Activated CD4-positive, alpha-beta T cell treated with anti-CD3 and anti-CD28 coated beads for 4 hours (primary cell): ENCODE measurements around the gene ZNF804A.

Experiments
- DNase-seq, 2 donors: peaks; one replicate each; pipeline ENCODE4 v3.0.0-alpha.2; 2020

ZNF804A gene

DNA sequence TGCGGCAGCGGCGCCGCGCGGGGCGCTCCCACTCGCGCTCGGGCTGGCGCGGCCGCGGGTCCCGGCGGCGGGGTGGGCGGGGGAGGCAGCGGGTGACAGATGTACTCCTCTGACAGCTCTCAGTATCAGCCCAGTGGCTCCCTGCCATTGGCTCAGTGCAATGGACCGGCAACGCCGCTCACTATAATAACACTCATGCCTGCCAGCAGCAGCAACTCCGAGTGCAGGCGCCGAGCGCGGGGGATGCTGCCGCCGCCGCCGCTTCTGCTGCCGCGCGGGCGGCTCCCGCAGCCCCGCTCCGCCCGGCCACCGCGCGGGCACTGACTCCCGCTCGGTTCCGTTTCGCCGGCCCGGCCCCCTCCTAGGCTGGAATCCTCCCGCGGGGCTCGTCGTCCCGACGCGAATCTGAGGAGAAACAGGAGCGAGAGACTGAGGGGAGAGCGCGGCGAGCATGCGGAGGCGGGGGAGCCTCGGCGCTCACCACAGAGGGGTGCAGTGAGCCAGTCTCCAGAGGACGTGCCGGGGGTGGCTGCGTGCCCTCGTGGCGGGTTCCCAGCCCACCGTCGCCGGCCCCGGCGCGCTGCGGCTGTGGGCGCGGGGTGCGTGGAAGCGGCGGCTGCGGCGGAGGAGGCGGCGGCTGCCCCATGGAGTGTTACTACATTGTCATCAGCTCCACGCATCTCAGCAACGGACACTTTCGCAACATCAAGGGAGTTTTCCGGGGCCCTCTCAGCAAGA lies at the start of gene ZNF804A:
Gene ZNF804A, plus strand, starts transcription at position 214 of the 738 bp plus-strand sequence. Its CDS starts 431 bp downstream, at position 645.
- no peak for DNase-seq

GRCh38 chr2:184549153-184549552 lies 49.2 kb upstream of the ZNF804A start:
- DNase-seq = no peak

- no peak for DNase-seq
These were observed 46.7 kb upstream of the ZNF804A start for GRCh38 chr2:184551626-184552025.

DNA sequence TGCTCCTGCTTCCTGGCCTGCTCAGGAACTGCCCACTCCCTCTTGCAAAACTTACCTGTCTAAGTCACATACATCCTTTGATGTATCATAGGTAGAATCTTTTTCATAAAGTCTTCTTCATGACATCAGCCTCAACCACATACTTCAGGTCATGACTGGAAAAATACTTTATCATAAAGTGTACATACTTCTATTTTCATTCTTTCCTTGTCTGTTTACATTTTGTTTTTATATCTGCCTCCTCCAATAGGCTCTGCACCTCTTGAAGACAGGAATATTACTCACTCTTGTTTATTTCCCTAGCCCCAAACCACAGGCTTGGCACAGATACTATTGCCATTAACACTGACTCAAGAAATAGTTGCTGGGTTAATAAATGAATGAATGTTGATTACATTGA lies 43.6 kb upstream of the ZNF804A start:
- no peak for DNase-seq

DNA sequence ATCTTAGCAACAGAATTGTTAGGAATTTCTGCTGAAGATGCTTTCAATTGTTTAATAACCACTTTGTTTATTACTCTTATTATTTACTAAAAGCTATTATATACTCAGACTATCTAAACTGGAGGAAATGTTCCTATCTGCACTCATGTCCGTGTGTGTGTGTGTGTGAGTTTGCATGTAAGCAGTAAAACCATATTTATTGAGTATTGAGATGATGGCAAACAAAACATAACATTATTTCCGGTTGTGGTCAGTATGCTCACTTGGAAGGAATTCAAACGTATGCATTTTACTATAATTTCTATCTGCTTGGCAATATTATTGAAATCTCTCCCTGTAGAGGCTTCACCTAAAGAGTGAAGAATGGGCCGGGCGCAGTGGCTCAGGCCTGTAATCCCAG lies 43.0 kb upstream of the ZNF804A start:
- no peak for DNase-seq

- DNase-seq = no peak
These were observed 41.7 kb upstream of the ZNF804A start for GRCh38 chr2:184556639-184557038.

DNA sequence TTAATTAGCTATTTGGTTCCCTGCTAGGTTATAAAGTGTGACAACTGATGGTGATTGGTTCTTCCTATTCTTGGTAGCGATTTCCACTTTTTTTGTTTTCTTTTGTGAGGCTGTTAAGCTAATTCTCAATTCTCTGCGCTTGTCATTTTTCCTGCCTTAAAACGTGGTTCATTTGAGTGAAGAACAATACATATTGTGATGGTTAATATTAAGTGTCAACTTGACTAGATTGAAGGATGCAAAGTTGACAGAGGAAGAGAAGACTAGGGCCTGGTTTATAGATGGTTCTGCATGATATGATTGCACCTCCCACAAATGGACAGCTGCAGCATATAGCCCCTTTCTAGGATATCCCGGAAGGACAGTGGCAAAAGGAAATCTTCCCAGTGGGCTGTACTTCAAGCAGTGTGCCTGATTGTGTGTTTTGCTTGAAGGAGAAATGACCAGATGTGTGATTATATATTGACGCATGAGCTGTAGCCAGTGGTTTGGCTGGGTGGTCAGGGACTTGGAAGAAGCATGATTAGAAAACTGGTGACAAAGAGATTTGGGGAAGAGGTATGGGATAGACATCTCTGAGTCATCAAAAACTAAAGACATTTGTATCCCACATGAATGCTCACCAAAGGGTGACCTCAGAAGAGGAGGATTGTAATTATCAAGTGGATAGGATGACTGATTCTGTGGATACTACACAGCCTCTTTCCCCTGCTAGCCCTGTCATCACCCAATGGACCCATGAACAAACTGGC lies 39.4 kb upstream of the ZNF804A start:
- no peak for DNase-seq

GRCh38 chr2:184560603-184561002 lies 37.7 kb upstream of the ZNF804A start:
- no peak for DNase-seq

DNA sequence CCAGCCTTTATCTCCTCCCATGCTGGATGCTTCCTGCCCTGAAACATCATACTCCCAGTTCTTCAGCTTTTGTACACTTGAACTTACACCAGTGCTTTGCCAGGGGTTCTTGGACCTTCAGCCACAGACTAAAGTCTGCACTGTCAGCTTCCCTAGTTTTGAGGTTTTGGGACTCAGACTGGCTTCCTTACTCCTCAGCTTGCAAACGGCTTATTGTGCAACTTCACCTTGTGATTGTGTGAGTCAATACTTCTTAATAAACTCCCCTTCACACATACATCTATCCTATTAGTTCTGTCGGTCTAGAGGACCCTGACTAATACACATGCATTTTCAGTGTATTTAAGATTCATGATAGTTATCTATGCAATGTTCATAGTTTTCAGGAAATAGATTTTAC lies 35.8 kb upstream of the ZNF804A start:
- no peak for DNase-seq

- DNase-seq = no peak
These were observed 34.2 kb upstream of the ZNF804A start for GRCh38 chr2:184564092-184564491.

DNA sequence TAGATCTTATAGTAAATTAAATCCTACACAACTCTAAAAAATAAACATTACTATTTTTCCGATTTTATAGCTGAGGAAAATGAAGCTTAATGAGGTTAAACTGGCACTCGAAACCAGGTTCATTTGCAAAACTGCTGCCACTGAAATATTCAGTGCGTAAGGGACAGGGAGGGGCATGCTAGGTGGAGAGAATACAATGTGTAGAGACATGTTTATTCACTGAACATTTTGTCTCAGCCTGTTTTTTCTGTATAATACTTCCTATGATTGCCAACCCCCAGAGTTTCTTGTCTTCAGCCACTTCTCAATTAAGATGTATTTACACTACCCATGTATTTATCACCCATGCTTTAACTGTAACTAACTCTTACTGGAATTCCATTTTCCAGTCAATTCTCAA lies 31.6 kb upstream of the ZNF804A start:
- no peak for DNase-seq

DNA sequence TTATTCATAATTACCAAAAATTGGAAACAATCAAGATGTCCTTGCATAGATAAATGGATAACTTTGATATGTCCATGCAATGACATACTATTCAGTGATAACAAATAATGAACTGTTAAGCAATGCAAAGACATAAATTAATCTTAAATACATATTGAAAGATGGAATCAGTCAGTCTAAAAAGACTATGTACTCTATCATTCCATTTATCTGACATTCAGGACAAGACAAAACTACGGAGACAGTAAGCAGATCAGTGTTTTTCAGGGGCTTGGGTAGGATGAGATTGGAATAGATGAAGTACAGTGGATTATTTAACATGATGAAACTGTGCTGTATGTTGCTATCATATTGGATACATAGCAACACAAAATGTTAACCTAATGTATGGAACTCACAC lies 21.3 kb upstream of the ZNF804A start:
- no peak for DNase-seq

- no peak for DNase-seq
These were observed 20.6 kb upstream of the ZNF804A start for GRCh38 chr2:184577743-184578142.

DNA sequence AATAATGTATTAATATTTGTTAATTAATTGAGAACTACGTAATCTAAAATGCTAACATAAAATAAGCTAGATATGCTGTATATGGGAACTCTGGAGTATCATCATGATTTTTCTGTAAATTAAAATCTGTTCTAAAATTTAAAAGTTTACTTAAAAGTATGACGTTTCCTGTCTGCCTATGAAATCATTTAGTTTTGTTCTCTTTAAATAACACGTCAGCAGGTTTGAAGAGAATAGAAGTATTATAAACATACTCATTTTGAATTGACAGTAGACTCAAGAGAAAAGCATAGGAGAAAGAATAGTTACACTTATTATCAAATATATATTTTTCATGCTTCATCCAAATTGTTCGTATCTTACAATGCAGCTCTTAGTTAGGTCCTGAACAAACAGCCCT lies 19.1 kb upstream of the ZNF804A start:
- DNase-seq = no peak

- no peak for DNase-seq
These were observed 16.9 kb upstream of the ZNF804A start for GRCh38 chr2:184581391-184581790.

DNA sequence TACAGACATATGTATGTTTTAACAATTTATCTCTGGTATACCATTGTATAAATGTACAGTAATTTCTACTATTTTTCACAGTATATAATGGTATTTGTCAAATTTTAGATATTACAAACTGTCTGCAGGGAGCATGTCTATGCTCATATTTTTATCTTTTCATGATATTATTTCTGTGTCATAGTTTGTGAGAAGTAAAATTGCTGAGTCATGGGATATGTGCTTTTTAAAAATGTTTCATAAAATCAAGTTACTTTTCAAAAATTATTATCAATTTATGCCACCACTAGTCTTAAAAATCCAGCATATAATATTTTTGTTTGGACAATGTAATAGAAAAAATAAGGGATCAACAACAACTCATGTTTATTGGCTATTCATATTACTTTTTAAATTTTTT lies 9.1 kb upstream of the ZNF804A start:
- DNase-seq = no peak

GRCh38 chr2:184596819-184597411 lies 1.4 kb upstream of the ZNF804A start:
- no peak for DNase-seq

DNA sequence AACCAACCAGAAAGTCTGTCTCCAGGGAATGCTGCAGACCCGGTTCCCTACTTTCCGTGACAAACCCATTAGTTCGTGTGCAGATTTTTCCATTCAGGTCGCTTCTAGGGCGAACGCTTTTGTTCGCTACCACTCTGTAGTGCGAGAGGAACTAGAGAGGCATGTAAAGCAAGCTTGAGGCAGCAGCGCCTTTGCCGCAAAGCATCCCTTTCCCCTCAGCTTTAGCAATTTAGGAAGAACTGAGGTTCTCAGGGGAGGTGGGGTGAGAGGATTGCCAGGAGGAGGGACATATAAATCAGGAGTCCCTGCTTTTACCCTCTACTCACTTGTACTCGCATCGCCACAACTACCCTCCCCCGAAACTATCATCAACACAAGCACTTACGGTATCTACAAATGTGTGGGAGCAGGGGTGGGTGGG lies 748 bp upstream of the ZNF804A start:
- DNase-seq = no peak

DNA sequence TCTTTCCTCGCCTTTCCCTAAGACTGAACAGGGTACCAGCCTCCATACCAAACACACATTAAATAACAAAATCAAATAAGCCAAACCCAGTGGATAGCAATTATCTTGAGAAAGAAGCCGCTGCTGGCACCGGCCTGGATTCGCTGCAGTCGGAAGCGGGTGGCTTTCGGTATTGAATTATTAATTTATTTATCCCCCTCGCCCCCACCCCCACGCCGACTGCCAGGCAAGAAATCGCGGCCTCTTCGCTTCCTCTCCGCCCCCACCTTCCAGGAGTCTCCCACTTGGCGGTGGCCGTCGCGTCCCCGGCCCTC lies 370 bp upstream of the ZNF804A start:
- DNase-seq = no peak

GRCh38 chr2:184599054-184599871 lies 934 bp downstream of the ZNF804A start:
- no peak for DNase-seq

GRCh38 chr2:184599872-184600222 lies 1.5 kb downstream of the ZNF804A start:
- DNase-seq = no peak

DNA sequence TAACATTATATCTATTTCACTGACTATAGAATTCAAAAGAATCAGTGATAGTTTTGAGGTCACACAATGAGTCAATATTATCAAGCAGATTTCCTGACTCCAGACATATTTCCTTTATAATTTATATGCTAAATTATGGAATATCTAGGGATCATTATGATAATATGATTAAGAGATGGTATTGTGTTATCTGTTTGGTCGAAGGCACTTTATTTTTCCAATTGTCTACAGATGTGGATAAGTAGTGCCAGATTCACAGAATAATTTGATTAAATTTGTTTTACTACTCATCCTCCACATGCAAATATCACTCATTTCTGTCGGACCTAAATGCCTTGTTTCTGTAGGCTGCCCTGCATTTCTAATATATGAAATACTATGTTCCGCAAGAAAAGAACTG lies 4.4 kb downstream of the ZNF804A start:
- no peak for DNase-seq

- DNase-seq = no peak
These were observed 12.6 kb downstream of the ZNF804A start for GRCh38 chr2:184610891-184611290.
